Spleen (tissue), 7 donors: Measurements from ENCODE around the gene SIAH2.

Source experiments
- POLR2AphosphoS5 ChIP-seq, 3 donors: sonication (generic); formaldehyde crosslinking; IDR thresholded peaks; one replicate each; pipeline ENCODE4 v1.5.1; 2017; ENCODE audit warnings: antibody characterized with exemption in 3 of 3
- TF ChIP-seq, protein P1 (sequence below), 11 experiments: fragments of 200-600 bp in 7 of 11; fragments of 450-650 bp in 4 of 11; sonication (generic) in 4 of 11; IDR thresholded peaks in 8 of 11; conservative IDR thresholded peaks in 3 of 11; 1 replicate in 7 of 11; 2 replicates in 4 of 11; pipeline versions ENCODE4 v1.4.0 to v1.8.0; 2016 to 2021; ENCODE audit warnings: antibody characterized with exemption in 11 of 11, inconsistent platforms in 4 of 11, mild to moderate bottlenecking in 1 of 11
- donor health status: DM: no; HTN: no; CAD: no; lungs with moderate emphysema.
- donor health status: DM: no; HTN: no; CAD: no.
- donor health status: DM: no; HTN: no; CAD: no.

DNA sequence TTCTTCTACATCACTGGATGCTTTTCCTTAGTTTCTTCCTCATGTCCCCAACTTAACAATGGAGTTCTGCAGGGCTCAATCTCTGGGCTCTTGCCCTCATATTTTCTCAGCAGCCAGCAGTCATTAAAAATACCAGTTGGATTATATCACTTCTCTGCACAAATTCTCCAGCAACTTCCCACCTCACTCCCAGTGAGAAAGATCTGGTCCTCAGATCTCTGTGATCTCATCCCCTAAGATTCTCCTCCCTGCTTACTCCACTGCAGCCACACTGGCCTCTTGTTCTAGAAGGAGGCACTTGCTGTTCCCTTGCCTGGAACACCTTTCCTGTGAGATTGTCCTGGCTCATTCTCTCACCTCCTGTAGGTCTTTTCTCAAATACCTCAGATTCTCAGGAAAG, 65.3 kb downstream of the SIAH2 start:
- TF ChIP-seq, protein P1, sequence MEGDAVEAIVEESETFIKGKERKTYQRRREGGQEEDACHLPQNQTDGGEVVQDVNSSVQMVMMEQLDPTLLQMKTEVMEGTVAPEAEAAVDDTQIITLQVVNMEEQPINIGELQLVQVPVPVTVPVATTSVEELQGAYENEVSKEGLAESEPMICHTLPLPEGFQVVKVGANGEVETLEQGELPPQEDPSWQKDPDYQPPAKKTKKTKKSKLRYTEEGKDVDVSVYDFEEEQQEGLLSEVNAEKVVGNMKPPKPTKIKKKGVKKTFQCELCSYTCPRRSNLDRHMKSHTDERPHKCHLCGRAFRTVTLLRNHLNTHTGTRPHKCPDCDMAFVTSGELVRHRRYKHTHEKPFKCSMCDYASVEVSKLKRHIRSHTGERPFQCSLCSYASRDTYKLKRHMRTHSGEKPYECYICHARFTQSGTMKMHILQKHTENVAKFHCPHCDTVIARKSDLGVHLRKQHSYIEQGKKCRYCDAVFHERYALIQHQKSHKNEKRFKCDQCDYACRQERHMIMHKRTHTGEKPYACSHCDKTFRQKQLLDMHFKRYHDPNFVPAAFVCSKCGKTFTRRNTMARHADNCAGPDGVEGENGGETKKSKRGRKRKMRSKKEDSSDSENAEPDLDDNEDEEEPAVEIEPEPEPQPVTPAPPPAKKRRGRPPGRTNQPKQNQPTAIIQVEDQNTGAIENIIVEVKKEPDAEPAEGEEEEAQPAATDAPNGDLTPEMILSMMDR (IDR thresholded peaks at IDR 0.05 in 8 of 11, conservative IDR thresholded peaks at IDR 0.05 in 3 of 11): no peak
- TF ChIP-seq POLR2AphosphoS5 (IDR thresholded peaks at IDR 0.05): no peak
